Suprapubic skin (tissue), 4 donors: ENCODE results near the gene IL17RC. TPM values are rescaled to one million over a fixed set of nuclear protein-coding genes. Genes with fewer than 3 reads are reported as not detected.

ENCODE experiments used
- DNase-seq, 2 donors: peaks; one replicate each; pipeline ENCODE4 v3.0.0-alpha.2; 2019; ENCODE audit warnings: low spot score in 2 of 2
- H3K27ac ChIP-seq: fragments of 200-600 bp; sonication (generic); one replicate; pipeline ENCODE4 v1.5.1; 2019
- H3K27me3 ChIP-seq: fragments of 200-600 bp; sonication (generic); one replicate; pipeline ENCODE4 v1.5.1; 2019
- H3K36me3 ChIP-seq: fragments of 200-600 bp; sonication (generic); one replicate; pipeline ENCODE4 v1.5.1; 2019
- H3K4me1 ChIP-seq: fragments of 200-600 bp; sonication (generic); one replicate; pipeline ENCODE4 v1.5.1; 2019
- H3K4me3 ChIP-seq: fragments of 200-600 bp; sonication (generic); one replicate; pipeline ENCODE4 v1.5.1; 2019; ENCODE audit warnings: mild to moderate bottlenecking
- H3K9me3 ChIP-seq: fragments of 200-600 bp; sonication (generic); one replicate; pipeline ENCODE4 v1.5.1; 2019
- CTCF ChIP-seq, 2 donors: fragments of 200-600 bp in 1 of 2; fragments of 450-650 bp in 1 of 2; sonication (generic) in 1 of 2; IDR thresholded peaks; one replicate each; pipeline ENCODE4 v1.5.1; 2016 to 2019; ENCODE audit warnings: antibody characterized with exemption in 2 of 2, mild to moderate bottlenecking in 1 of 2, moderate library complexity in 1 of 2
- EP300 ChIP-seq: sonication (generic); formaldehyde crosslinking; IDR thresholded peaks from one replicate; pipeline ENCODE4 v1.6.1; 2017; ENCODE audit warnings: antibody characterized with exemption
- POLR2A ChIP-seq, 2 donors: fragments of 450-650 bp; IDR thresholded peaks; one replicate each; pipeline ENCODE4 v1.6.1; 2017; ENCODE audit warnings: antibody characterized with exemption in 2 of 2, mild to moderate bottlenecking in 2 of 2, moderate library complexity in 2 of 2
- POLR2AphosphoS5 ChIP-seq, 3 donors: sonication (generic); formaldehyde crosslinking; IDR thresholded peaks; one replicate each; pipeline ENCODE4 v1.6.1; 2017; ENCODE audit warnings: antibody characterized with exemption in 3 of 3
- WGBS: methylation state at CpG from one replicate; pipeline ENCODE4 v1.1.5; 2018; 5-methylcytosine and 5-hydroxymethylcytosine counted together
- total RNA-seq, 4 donors: library from RNA; depleted of rRNA; stranded (reverse); fragments of >200 nt; gene quantifications; one replicate each; pipeline ENCODE4 v1.1.0, GENCODE V29; 2016

The IL17RC gene
- total RNA-seq, 4 donors from 2014 or later = 92.5 to 185 (median 137) TPM

GRCh38 chr3:9883706-9884554, 33.0 kb upstream of the IL17RC start:
- Histone ChIP-seq H3K27me3 (no peaks in the 10 kb centered on the region), H3K4me3 (no peak overlapping the region), H3K36me3 (no peaks in the 10 kb centered on the region), H3K4me1 (peaks cover 20% of the 10 kb centered on the region), H3K9me3 (no peaks in the 10 kb centered on the region), H3K27ac (peak overlapping the region; percentile 79)
- WGBS = 52% methylated on average over 7 of the region's 7 CpGs
- TF ChIP-seq CTCF (IDR thresholded peaks at IDR 0.05) (no peak), EP300 (no peak), POLR2AphosphoS5 (IDR thresholded peaks at IDR 0.05) (no peak), POLR2A (IDR thresholded peaks at IDR 0.05) (no peak)
- no peak for DNase-seq

DNA sequence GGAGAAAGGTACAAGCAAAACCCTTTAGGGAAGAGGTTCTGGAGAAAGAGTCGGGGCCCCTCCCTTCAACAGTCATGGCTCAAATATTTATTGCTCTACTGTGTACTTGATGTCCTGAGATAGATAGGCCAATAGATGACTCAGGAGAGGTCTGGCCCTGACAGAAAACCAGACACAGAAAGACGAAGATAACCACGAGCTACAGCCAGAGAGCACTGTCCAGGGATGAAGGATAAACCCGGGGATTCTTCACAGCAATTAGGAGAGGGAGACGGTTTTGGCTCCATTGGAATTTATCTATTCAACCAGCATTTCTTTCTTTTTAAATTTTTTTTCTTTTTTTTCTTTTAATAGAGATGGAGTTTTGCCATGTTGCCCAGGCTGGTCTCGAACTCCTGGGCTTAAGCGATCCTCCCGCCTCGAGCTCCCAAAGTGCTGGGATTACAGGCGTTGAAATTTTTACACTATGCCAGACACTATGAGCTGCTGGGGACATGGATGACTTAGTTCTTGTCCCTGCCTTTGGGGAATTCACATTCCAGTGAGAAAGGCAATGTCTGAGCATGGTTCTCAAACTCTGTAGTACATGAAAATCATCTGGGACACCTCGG, 32.2 kb upstream of the IL17RC start:
- Histone ChIP-seq H3K4me3 (no peak overlapping the region), H3K4me1 (peaks cover 15% of the 10 kb centered on the region), H3K27ac (peak overlapping the region; percentile 79), H3K9me3 (no peaks in the 10 kb centered on the region), H3K36me3 (no peaks in the 10 kb centered on the region), H3K27me3 (no peaks in the 10 kb centered on the region)
- no peak for TF ChIP-seq POLR2A (IDR thresholded peaks at IDR 0.05)
- peak in 1 of 3 donors; percentile 49 for TF ChIP-seq POLR2AphosphoS5 (IDR thresholded peaks at IDR 0.05)
- TF ChIP-seq EP300 = no peak
- 51% methylated on average over 11 of the region's 11 CpGs for WGBS
- no peak for DNase-seq

GRCh38 chr3:9886328-9886727, 30.6 kb upstream of the IL17RC start:
- no peak for DNase-seq
- H3K36me3 ChIP-seq = no peaks in the 10 kb centered on the region
- H3K4me3 ChIP-seq = no peak overlapping the region
- no peaks in the 10 kb centered on the region for H3K9me3 ChIP-seq
- peaks cover 25% of the 10 kb centered on the region for H3K4me1 ChIP-seq
- H3K27me3 ChIP-seq = no peaks in the 10 kb centered on the region
- H3K27ac ChIP-seq = no peak overlapping the region
- TF ChIP-seq POLR2A (IDR thresholded peaks at IDR 0.05) = no peak
- no peak for TF ChIP-seq POLR2AphosphoS5 (IDR thresholded peaks at IDR 0.05)
- no peak for TF ChIP-seq CTCF (IDR thresholded peaks at IDR 0.05)
- TF ChIP-seq EP300 = no peak

- H3K27me3 ChIP-seq = no peaks in the 10 kb centered on the region
- 90% methylated on average over 5 of the region's 5 CpGs for WGBS
- H3K4me3 ChIP-seq = no peak overlapping the region
- no peak for DNase-seq
- H3K9me3 ChIP-seq = no peaks in the 10 kb centered on the region
- no peak for TF ChIP-seq POLR2A (IDR thresholded peaks at IDR 0.05)
- no peak for TF ChIP-seq CTCF (IDR thresholded peaks at IDR 0.05)
- TF ChIP-seq EP300 = no peak
- TF ChIP-seq POLR2AphosphoS5 (IDR thresholded peaks at IDR 0.05) = no peak
- H3K36me3 ChIP-seq = no peaks in the 10 kb centered on the region
- H3K4me1 ChIP-seq = peaks cover 36% of the 10 kb centered on the region
- H3K27ac ChIP-seq = no peak overlapping the region
Measured at GRCh38 chr3:9887480-9887879, 29.4 kb upstream of the IL17RC start.

- 89% methylated on average over 3 of the region's 3 CpGs for WGBS
- Histone ChIP-seq H3K27me3 (no peaks in the 10 kb centered on the region), H3K27ac (no peak overlapping the region), H3K36me3 (peaks cover 6% of the 10 kb centered on the region), H3K9me3 (no peaks in the 10 kb centered on the region), H3K4me3 (no peak overlapping the region), H3K4me1 (peaks cover 41% of the 10 kb centered on the region)
- TF ChIP-seq POLR2AphosphoS5 (IDR thresholded peaks at IDR 0.05) (no peak), EP300 (no peak), CTCF (IDR thresholded peaks at IDR 0.05) (no peak), POLR2A (IDR thresholded peaks at IDR 0.05) (no peak)
- no peak for DNase-seq
Measured at GRCh38 chr3:9888540-9888939, 28.4 kb upstream of the IL17RC start.
